DMS53 (cell line): ENCODE results near the gene FER.
"Not testable (repeated sequence)": the region's sequence is repeated elsewhere in the genome, so short reads cannot be mapped to it uniquely, and the experiment has no call there.

Experiments used
- DNase-seq: peaks from one replicate; lab custom pipeline; 2025; lab: John Stamatoyannopoulos, UW

The FER gene

GRCh38 chr5:109125755-109126429 lies 378.2 kb downstream of the FER start:
- DNase-seq: no peak

GRCh38 chr5:109126481-109126880 lies 378.8 kb downstream of the FER start:
- no peak for DNase-seq

GRCh38 chr5:109136906-109137305 lies 389.2 kb downstream of the FER start:
- DNase-seq: no peak

GRCh38 chr5:109141222-109142200 lies 393.8 kb downstream of the FER start:
- peak; percentile 31 for DNase-seq

GRCh38 chr5:109143031-109143430 lies 395.3 kb downstream of the FER start:
- no peak for DNase-seq

- DNase-seq: no peak
Observed at GRCh38 chr5:109145139-109145538, 397.4 kb downstream of the FER start.

GRCh38 chr5:109146591-109146990 lies 398.9 kb downstream of the FER start:
- DNase-seq: no peak

- DNase-seq: no peak
Observed at GRCh38 chr5:109152565-109152964, 404.9 kb downstream of the FER start.

- DNase-seq: no peak
Observed at GRCh38 chr5:109155625-109156024, 407.9 kb downstream of the FER start.

- DNase-seq: no peak
Observed at GRCh38 chr5:109156885-109157284, 409.2 kb downstream of the FER start.

- no peak for DNase-seq
Observed at GRCh38 chr5:109160468-109160867, 412.8 kb downstream of the FER start.

- no peak for DNase-seq
Observed at GRCh38 chr5:109161914-109162683, 414.4 kb downstream of the FER start.

GRCh38 chr5:109163336-109163735 lies 415.6 kb downstream of the FER start:
- DNase-seq: no peak

- no peak for DNase-seq
Observed at GRCh38 chr5:109164001-109164400, 416.3 kb downstream of the FER start.

GRCh38 chr5:109167586-109167985 lies 419.9 kb downstream of the FER start:
- DNase-seq: no peak

- no peak for DNase-seq
Observed at GRCh38 chr5:109168151-109168550, 420.5 kb downstream of the FER start.

GRCh38 chr5:109170629-109171350 lies 423.1 kb downstream of the FER start:
- no peak for DNase-seq

- not testable (repeated sequence) for DNase-seq
Observed at GRCh38 chr5:109171437-109172073, 423.9 kb downstream of the FER start.

GRCh38 chr5:109173036-109173794 lies 425.5 kb downstream of the FER start:
- DNase-seq: no peak

- DNase-seq: no peak
Observed at GRCh38 chr5:109177227-109177626, 429.5 kb downstream of the FER start.
